ENCODE measurements around the gene CYP51A1. TPM values are rescaled to one million over a fixed set of nuclear protein-coding genes. Genes with fewer than 3 reads are reported as not detected.
"Not testable (repeated sequence)": the region's sequence is repeated elsewhere in the genome, so short reads cannot be mapped to it uniquely, and the experiment has no call there.

The CYP51A1 gene
- total RNA-seq, 1 donor from 2014 or later, result 123 TPM

DNA sequence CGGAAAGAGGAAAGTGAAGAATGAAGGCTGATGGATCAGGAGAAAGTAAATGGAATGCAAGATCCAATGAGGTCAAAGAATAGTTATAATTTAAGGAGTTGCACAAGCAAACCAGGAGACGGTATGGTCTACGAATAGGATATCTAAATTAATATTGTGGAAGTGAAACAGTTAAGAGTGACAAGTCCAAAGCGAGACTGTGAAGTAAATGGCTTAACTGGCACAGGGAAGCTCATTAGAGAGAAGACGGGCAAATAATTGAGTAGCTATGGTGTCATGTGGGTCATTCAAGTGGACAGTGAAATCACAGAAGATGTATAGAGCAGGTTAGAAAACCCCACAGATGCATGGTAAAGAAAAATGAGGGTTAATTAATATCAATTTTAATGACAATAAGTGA, 3.2 kb downstream of the CYP51A1 start:
- no peak for DNase-seq (ENCODE audit: low read depth)

DNA sequence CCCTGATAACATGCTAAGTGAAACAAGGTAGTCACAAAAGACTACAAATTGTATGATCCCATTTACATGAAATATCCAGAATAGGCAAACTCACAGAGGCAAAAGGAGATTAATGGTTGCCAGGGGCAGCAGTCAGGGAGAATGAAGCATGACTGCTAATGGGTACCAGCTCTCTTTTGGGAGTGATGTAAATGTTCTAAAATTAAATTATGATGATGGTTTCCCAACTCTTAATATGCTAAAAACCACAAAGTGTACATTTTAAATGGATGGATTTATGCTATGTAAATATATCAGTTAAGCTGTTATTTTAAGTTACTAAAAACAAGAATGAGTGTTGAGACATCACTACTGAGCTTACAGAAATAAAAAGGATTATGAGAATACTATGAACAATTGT, 12.6 kb downstream of the CYP51A1 start:
- DNase-seq (ENCODE audit: low read depth), result no peak

DNA sequence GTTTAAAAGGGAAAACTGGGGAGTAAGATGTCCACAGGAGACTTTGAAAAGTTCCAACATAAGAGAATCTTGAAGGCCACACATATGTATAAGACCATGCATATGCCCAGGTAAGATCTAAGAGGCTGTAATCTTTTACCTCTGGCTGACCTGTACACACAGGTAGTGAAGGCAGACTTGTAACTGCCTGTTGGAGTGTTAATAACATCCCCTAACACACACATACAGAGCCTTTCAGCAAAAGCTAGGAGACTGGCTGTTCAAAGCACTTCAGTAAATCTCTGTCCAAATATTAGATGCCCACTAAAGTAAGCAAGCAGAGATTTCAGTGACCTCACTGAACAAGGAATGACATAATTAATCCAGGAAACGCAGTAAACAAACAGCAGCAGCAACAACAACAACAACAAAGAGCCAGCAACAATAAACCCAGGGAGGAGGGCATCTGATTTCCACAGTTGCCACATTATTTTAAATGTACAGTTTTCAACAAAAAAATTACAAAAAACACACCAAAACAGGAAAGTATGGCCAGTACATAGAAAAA, 15.0 kb downstream of the CYP51A1 start:
- no peak for DNase-seq (ENCODE audit: low read depth)

DNA sequence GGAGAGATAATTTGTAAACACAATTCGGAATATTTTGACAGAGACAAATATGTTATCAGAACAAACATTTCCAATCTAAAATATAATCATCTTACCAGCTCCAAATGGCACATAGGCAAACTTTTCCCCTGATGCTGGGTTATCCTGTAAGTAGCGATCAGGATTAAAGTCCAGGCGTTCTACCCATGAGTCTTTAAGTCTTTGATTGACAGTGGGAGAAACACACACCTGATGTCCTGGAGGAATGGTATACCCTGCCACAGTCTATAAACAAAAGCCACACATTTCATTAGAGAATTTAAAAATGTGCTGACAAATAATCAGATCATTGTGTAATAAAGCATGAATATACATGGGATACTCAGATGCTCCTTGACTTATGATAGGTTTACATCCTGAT, 17.3 kb downstream of the CYP51A1 start:
- DNase-seq (ENCODE audit: low read depth), result no peak

DNA sequence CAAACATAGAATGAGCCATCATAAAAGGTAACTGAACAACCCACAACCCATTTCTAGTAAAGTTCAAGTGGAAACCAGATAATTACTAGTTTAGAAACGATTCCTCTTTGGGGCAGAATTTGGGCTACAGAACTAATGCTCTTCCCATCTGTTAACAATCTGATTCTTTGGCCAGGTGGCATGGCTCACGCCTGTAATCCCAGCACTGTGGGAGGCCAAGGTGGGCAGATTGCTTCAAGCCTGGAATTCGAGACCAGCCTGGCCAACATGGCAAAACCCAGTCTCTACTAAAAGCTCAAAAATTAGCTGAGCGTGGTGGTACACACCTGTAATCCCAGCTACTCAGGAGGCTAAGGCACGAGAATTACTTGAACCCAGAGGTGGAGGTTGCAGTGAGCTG, 18.5 kb downstream of the CYP51A1 start:
- DNase-seq (ENCODE audit: low read depth), result no peak

GRCh38 chr7:92110857-92111256, 23.4 kb downstream of the CYP51A1 start:
- DNase-seq (ENCODE audit: low read depth), result no peak

DNA sequence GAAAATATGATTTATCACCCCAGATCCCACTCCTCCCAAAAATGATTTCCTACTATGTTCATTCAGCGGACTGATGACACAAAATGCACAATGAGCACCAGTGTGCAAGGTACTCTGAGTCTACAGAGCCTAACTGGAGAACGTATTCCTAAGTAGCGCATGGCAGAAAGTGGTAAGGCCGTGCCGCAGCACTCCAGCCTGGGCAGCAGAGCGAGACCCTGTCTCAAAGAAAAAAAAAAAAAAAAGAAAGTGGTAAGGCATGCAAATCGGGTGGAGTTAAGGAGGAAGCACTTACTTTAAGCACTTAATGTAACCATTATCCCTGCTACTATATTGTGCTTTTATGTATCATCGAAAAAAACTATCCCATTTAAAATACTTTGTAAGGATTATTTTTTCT, 25.5 kb downstream of the CYP51A1 start:
- DNase-seq (ENCODE audit: low read depth), result no peak

DNA sequence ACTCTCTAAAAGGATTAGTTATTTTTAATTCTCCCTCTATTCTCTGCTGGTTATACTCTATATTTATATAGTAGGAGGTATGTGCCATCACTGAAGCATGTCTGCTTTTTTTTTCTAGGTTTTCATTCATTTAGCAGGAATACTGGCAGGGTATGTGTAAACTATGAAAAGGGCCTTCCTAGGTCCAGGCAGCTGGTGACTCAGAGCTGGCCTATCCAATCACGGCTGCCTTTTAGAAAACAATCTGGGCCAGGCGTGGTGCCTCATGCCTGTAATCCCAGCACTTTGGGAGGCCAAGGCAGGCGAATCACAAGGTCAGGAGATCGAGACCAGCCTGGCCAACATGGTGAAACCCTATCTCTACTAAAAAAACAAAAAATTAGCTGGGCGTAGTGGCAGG, 31.4 kb downstream of the CYP51A1 start:
- not testable (repeated sequence) for DNase-seq (ENCODE audit: low read depth)

DNA sequence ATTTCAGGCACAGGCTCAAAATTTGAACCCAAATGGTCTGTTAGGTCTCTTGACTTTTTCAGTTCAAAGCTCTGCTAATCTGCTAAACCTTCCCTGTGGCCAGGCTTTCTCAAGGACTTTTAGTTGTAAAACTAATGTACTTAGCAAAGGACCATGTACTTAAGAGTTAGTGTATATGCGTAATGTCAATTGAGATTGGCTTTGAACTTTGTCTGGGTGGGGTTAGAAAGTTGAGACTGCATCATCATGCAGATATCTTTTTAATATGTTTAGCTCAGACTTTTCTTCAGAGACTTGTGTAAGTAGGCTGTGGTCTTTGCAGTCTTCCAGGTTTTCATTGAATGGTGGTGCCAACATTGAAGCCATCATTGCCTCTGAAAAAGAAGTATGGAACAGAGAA, 33.7 kb downstream of the CYP51A1 start:
- DNase-seq (ENCODE audit: low read depth), result no peak

DNA sequence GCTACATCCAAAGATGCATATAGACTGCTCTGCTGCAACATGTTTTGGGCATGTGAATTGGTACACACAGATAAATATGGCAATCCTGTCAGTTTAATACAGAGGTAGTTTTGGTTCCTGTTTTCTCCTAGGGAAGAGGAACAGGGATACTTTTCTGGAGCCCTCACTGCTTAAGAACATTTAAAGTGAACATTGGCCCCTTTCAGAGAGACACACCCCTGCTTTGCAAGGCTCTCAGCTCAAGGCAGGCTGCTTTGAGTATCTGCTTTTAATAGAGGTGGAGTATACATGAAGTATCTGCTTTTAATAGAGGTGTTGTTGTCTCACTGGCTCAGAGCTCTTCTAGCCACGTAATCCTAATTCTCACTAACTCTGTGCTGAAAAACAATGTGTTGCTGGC, 38.9 kb downstream of the CYP51A1 start:
- no peak for DNase-seq (ENCODE audit: low read depth)

DNA sequence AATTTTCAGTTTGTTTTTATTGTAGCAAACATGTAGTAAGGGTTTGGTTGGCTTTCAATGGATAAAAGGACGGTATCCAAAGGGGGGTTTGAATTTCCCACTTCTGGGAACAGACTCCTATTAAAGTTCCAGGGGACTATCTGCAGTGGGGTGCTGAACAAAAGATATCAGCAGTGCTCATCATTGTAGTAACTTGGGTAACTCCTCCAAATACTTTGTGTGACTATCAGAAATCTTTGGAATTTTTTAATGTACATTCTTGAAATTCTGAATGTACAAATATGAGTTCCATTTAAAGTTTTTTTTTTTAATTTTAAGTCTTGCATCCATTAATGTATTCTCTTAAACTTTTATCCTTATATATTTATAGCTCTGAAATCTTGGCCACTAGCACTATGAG, 42.1 kb downstream of the CYP51A1 start:
- no peak for DNase-seq (ENCODE audit: low read depth)

GRCh38 chr7:92088266-92088665, 46.0 kb downstream of the CYP51A1 start:
- DNase-seq (ENCODE audit: low read depth), result no peak

- DNase-seq (ENCODE audit: low read depth), result not testable (repeated sequence)
Observed at GRCh38 chr7:92083922-92084321, 50.4 kb downstream of the CYP51A1 start.

- DNase-seq (ENCODE audit: low read depth), result peak; percentile 29
Observed at GRCh38 chr7:92076509-92076908, 57.8 kb downstream of the CYP51A1 start.

DNA sequence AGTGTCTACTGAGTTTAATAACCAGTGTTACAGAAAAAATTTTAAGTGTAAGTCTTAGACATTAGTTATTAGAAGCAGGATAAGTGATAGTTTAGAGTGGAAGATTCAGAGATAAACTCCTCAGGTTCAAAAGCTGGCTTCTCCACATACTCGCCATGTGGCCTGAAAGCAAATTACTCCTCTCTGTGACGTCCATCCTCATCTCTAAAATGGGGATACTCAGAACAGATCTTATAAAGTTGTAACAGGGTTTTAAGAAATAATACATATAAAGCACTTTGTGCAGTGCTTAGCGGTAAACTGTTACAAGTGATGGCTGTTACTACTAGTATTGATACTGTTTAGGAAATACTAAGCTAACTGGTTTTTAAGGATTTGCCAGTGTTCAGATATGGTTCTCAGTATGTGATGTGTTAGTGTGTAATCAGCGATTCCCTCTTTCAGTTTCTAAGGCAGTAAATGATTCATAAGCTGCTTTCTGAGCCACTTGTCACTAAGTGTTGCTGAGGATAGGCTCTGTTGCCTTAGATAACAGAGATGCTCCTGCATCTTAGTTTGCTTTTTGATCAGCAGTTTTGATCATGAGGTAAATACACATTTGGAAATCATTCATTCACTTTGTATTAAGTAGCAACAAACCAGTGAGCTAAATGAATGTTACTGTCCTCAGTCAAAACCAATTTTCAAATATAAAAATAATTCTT, 58.7 kb downstream of the CYP51A1 start:
- DNase-seq (ENCODE audit: low read depth), result no peak

- DNase-seq (ENCODE audit: low read depth), result no peak
Observed at GRCh38 chr7:92072708-92073107, 61.6 kb downstream of the CYP51A1 start.

DNA sequence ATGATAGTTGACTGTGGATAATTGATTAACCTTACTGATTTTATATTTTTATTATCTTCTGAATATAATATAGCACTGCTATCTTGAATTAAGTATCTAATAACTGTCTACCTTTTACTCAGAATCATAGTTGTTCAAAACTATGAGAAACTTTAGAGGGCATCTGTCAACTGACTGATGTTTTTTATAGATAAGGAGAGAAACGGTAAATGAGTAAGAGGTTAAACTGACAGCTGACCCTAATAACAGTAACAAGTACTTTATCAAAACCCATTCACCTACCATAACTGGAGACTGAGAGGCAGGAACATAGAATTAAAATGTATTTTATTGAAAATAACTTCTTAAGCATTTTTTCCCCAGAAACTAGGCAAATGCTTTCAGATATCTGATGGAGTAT, 62.2 kb downstream of the CYP51A1 start:
- DNase-seq (ENCODE audit: low read depth), result no peak

GRCh38 chr7:92071032-92071431, 63.2 kb downstream of the CYP51A1 start:
- no peak for DNase-seq (ENCODE audit: low read depth)

DNA sequence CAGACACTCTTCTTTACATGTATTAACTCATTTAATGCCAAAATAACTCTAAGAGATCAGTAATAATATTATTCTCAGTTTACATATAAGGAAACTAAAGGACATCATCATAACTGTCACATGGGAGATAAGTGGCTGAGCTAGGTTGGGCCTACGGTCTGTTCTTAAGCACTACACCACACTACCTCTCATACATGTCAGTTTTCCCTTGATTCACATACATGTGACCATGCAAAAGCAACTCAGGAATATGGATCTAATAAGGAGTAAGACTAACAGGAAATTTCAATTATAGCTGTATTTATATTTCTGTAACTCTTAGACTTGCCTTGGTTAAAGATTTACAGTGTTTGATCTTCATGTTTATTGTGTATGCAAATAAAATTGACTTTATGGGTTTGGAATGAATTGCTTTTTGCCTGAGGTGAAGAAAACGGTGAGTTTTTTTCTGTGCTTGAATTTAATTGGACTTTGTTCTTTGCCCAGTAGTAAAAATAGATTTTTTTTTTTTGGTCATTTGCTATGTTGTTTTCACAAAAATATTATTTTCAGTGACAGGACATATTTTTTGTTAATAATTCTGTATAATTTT, 69.7 kb downstream of the CYP51A1 start:
- DNase-seq (ENCODE audit: low read depth), result peak; percentile 63
